ENCODE data around the gene BOD1.
A peak's percentile ranks its signal among the peaks of the same experiment; 100 is the strongest.

Gene BOD1

DNA sequence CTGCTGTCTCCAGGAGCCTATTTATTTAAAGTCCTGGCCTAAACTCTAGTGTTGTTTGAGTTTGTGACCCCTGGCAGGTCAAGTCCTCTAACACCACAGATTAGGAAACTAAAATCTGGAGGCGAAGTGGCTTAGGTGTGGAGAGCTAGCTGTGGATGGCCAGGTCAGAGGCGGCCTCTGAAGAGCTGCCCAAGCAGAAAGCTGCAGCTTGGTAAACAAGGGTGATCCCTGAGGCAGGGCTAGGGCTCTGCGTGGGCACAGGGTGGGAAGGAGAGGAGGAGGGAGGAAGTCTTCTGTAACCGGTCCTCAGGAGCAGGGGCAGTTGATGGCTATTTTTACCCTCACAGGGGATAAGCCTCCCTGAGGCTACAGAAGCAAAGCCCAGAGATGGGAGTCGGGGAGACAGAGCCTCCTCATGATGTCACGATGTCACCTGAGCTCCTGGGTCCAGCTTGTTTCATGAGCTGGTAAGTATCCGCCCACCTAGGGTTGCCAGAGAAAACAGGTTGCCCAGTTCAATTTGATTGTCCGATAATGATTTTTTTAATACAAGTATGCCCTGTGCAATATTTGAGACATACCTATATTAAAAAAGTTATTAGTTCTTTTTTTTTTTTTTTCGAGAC lies 25.9 kb upstream of the BOD1 start:
- intact Hi-C loops (cut with DNase I), result no loop called here
- DNase-seq, result no peak

DNA sequence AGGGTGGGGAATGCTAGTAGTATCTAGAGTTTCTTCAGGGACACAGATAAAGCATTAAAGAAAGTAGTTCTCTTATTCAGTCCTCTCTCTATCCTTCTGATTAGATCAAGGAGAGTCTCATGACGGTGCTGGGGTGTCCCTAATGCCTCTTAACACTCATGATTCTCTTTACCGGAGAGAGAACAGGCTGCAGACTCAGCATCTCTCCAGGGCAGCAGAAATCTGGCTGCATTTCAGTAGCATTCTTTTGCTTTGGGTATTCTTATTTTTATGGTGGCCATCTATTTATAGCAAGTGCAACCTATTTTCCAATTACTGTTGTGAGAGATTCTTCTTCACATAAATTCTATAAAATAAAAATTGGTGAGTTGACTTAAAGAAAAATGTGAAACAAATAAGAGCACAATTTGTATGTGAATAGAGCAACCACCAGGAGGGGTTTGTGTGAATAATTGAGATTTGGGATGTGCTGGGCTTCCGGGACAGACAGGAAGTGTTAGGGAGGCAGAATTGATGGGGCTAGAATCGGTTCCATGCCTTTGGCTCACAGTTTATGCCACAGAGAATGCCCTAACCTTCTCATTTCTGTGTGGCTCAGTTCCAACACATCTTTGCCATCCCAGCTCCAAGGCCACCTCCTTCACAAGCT lies 23.8 kb upstream of the BOD1 start:
- intact Hi-C loops (cut with DNase I), result no loop called here
- DNase-seq, result no peak

DNA sequence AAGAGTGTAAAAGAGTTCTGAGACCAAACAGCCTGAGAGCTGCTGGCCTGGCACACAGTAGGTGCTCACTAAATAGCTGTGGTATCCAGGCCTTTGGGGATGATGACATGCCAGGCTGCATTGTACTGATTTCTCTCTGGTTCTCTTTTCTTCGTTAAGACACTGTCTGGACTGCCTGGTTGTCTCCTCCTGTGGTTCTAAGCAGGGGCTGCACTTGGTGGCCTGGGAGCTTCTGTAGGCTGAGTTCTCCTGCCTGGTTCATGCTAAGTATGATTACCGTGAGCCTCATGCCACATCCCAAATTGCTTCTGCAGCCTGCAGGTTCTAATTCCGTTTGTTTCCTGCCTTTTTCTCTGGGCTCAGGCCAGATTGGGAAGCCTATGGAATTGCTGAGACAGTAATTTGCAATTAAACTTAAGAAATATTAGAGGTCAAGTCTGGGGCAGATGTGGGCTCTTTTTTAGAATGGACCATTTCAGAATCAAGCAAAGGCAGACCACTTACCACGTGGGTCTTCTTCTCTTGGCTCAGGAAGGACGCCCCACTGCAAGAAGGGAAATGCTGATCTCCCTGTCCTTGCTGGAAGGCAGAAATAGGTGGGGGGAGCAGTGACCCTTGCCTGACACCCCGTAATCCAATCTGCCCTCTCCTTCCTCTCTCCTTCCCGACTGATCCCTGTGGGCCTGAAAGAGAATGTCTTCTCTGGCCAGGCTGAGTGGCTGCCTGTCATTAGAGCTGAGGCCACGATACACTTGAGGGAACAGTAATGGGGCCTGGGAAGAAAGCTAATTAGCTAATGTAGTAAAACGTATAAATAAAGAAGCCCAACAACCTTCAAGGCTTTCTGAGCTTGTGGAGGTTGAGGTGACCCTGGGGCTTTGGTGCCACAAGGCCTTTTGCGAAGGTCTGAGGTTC lies 21.9 kb upstream of the BOD1 start:
- intact Hi-C loops (cut with DNase I), result loop anchor here (10.0 kb wide), 1 partner anchor 126 kb away; no protein-coding TSS in a partner anchor
- no peak for DNase-seq

DNA sequence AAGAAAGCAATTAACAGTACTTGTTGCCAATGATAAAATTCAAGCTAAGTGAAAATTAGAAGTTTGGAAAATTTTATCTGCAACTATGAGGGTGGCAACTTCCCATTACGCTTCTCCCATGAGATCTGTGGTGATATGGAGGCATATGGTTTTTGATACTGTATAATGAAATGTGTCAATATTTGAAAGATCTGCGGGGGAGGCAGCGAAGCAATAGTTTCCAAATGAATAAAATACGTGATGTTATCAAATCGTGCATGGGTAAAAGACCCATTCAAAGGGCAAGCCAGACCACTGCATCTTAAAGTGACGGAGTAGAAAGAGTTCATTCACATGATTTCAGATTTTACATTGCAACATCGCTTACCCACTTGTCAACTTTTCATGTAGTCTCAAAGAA lies 20.9 kb upstream of the BOD1 start:
- intact Hi-C loops (cut with DNase I), result loop anchor here (10.0 kb wide), 1 partner anchor 127 kb away; no protein-coding TSS in a partner anchor
- DNase-seq, result no peak

DNA sequence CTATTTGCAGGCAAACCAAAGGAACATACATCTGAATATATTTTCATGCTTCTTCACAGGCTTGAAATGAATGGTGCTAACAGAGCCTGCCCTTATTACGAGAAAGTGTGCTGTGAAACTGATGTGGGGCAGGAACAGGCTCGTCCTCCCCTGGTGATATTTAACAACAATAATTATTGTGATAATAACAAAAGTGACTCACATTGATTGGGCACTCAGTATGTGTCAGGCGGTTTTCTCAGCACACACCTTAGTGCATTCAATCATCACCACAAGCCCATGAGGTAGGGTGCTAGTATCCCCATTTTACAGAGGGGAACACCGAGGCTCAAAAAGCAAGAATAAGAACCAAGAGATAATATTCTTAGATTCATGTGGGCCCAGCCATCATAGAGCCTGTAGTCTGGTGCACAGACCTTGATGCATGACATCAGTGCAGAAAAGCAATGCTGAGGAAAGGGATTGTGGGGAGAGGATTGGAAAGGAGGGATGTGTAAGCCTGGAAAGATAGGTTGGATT lies 18.1 kb upstream of the BOD1 start:
- no peak for DNase-seq
- intact Hi-C loops (cut with DNase I), result loop anchor here (10.0 kb wide), 1 partner anchor 130 kb away; no protein-coding TSS in a partner anchor

DNA sequence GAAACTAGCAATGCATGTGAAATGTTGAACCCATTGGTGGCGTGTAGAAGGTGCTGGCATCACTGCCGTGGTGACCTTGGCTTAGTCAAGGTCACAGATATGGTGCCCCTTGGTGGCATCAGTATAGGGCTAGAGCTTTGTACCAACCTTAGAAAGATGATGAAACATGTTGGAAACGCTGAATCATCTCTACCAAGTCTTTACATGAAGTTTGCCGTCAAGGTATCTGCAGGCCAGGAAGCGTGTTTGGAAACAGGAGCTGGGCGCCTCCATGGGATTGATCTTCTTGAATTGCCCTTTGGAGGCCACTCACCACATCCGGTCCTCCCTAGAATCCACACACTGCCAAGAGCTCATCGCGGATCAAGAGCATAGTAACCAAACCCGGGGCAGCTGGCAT lies 16.9 kb upstream of the BOD1 start:
- DNase-seq, result no peak
- intact Hi-C loops (cut with DNase I), result loop anchor here (10.0 kb wide), 1 partner anchor 131 kb away; no protein-coding TSS in a partner anchor

DNA sequence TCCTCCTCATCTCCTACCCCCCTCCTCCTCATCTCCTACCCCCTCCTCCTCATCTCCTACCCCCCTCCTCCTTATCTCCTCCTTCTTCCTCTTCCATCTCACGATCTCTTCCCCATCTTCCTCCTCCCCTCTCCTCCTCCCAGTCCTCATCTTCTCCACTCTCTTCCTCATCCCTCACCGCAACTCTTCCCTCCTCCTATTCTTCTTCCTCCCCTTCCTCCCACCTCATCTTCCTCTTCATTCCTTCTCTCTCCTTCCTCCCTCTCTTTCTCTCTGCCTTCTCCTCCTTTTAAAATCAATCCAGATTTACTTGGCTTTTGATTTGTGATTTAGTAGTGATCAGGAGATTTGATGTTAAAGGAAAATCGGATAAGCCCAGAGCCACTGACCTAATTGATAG lies 15.0 kb upstream of the BOD1 start:
- intact Hi-C loops (cut with DNase I), result loop anchor here (10.0 kb wide), 1 partner anchor 133 kb away; no protein-coding TSS in a partner anchor
- no peak for DNase-seq

DNA sequence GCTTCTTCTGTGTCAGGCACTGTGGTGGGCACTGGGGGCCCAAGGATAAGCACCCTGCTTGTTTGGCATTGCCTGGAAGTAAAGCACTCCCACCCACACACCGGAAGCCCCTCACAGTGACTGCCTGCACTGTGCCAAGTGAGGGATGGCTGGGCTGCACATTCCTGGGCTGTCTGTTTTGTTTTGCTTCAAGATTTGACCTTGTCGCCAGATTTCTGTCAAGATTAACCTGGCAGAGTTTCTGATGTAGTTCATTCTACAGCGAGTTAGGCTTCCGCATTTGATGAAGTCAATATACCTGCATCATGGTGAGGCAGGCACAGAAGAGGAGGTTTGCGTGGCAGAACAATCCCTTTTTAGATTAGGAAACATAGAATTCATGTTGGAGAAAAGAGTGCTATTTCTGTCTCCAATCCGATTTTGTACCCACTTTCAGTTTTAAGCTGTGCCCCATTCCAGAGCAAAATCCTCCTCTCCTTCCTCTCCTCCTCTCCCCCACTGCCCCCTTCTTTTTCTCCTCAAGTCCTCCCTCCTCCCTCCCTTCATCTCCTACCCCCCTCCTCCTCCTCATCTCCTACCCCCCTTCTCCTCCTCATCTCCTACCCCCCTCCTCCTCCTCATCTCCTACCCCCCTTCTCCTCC lies 14.4 kb upstream of the BOD1 start:
- intact Hi-C loops (cut with DNase I), result loop anchor here (10.0 kb wide), 1 partner anchor 134 kb away; no protein-coding TSS in a partner anchor
- no peak for DNase-seq

DNA sequence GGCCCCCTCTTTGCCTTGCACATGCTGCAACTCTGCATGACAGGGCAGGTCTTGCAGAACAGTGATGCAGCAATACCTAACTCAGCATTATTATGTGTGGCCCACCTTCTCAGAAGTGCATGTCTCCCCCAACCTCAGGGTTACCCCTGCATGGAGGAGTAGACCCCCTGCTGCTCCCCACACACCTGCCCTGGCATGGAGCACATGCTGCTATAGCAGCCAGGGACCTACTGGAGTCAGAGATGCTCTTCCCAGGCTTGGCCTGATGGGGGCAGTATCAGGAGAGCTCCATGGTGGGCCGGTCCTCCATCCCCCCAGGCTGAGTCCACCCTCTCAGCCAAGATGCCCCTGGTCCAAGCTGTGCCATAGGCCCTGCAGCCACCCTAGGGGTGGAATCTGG lies 13.2 kb upstream of the BOD1 start:
- intact Hi-C loops (cut with DNase I), result loop anchor here (10.0 kb wide), 1 partner anchor 135 kb away; no protein-coding TSS in a partner anchor
- DNase-seq, result no peak

DNA sequence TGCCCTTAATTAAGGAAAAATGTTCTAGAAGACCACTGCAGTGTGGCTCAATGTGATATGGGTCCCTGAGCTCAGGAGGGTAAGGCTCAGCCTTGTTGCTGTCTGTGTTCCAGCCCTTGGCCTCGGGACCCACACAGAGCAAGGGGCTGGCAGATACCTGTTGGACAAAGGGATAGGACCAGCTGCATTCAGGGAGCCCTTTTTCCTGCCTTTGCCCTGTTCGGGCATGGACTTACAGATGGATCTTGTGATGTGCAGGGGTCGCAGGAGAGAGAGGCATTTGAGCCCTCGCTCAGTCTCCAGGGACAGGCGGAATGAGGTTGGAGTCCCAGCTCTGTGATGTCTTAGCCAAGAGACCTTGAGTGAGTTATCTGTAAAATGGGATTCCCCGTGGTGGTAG lies 12.1 kb upstream of the BOD1 start:
- intact Hi-C loops (cut with DNase I), result no loop called here
- DNase-seq, result no peak

DNA sequence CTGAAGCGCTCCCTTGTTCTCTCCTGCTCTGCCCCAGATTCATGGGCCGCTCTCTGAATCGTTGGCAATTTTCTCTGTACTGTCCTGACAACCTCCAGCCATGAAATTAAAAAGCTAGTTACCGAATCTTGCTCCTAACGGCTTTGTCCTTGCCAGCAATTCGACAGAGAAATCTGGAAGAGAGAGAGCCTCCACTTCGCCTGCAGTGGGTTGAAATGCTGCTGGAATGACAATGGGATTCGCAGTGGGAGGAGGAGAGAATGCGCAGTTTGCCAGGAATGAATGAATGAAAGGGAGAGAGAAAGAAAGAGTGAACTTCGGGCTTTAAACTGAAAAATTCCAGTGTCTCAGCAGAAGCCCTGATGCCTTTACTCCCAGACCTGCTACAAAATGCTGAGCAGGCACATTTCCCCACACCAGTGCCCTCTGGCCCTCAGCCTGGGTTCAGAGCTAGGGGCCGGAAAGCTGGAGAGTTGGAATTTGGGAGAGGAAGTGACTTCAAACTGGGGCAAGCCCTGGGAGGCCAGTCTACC lies 11.5 kb upstream of the BOD1 start:
- peak in 7 of 10 donors; percentile 41 to 86 (median 45) for DNase-seq
- intact Hi-C loops (cut with DNase I), result loop anchor here (2.0 kb wide), 1 partner anchor 43 kb away; no protein-coding TSS in a partner anchor

DNA sequence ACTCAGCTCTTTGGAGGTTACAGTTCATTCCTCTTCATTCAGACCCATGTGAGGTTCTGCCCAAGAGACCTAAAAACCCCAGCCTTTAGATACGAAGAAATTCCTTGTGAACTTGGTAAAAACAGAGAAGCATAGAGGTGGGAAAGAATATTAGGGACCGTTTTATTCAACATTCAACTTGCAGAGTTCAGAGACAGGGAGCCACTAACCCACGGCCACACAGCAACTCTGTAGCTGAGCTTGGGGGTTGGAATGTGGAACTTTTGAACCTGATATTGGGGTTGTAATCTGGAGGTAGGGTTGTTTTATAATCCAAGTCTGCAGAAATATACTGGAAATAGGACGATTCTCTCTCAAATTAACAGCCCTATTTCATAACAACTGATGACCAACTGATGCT lies 10.8 kb upstream of the BOD1 start:
- intact Hi-C loops (cut with DNase I), result loop anchor here (2.0 kb wide), 1 partner anchor 44 kb away; no protein-coding TSS in a partner anchor
- no peak for DNase-seq

DNA sequence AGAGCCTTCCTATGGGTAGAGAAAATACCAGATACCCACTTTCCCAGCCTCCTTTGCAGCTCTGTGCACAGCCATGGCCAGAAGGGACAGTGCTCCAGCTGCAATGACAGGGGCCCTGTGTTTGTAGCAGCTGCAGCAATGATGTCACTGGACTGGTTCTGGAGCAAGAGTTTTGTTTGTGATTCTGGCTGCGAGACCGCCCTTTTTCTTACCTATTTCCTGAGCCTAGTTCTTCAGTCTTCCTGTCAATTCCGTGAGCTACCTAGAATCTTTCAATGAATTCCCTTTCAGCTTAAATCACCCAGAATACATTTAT lies 10.0 kb upstream of the BOD1 start:
- intact Hi-C loops (cut with DNase I), result loop anchor here (2.0 kb wide), 1 partner anchor 44 kb away; no protein-coding TSS in a partner anchor
- DNase-seq, result peak in 6 of 10 donors; percentile 42 to 95 (median 65)

DNA sequence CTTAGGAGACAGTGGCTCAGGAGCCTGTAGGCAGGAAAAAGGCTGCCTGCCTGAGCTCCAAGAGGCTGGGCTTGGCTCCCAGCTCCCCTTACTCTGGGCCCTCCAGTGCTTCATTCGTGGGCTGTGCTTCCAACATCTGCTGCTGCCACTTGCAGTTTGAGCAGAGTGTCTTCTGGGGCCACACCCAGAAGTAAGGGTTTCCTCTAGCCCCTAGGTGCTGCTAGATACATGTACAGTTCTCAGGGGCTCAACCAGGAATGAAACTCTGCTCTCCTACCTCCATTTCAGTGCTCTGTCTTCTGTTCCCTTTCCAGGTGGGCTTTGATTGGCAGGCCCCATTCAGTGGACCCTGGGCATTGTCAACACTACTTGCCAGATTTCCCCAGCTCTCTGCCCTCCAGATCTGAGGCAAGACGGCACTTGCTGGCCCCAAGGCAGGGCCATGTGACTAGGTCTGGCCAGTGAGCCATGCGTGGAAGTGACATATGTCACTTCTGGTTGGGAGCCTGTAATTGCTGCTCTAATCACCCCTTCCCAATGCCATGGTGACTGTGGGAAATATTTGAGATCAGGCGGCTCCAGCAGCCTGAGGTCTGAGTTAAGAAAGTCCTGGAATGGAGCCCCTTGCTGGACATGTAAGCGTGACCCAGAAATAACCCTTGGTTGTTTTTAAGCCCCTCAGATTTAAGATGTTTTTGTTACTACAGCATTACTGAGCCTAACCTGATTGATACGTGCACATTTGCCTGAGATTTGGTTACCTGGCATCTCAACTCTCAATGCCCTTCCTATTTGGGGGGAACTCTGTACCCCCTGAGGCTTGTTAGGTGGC lies 9.4 kb upstream of the BOD1 start:
- intact Hi-C loops (cut with DNase I), result loop anchor here (2.0 kb wide), 1 partner anchor 45 kb away; no protein-coding TSS in a partner anchor
- DNase-seq, result no peak

DNA sequence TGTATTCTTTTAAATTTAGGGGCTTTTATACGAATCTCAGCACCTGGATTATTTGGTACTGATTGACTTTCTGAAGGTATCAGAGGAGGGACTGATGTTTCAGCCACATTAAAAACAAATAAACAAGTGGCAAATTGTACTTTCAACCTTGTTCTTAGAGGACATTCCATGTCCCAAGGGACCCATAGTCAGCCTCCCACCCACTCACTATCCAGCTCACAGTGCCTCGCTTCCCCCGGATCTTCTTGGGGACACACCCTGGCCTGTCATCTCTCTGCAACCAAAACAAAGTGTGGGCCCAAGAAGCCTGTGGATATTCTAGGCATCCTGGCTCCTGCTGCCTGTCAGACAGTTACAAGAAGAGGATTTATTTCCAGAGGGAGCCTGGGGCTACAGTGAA lies 8.8 kb upstream of the BOD1 start:
- intact Hi-C loops (cut with DNase I), result no loop called here
- no peak for DNase-seq

DNA sequence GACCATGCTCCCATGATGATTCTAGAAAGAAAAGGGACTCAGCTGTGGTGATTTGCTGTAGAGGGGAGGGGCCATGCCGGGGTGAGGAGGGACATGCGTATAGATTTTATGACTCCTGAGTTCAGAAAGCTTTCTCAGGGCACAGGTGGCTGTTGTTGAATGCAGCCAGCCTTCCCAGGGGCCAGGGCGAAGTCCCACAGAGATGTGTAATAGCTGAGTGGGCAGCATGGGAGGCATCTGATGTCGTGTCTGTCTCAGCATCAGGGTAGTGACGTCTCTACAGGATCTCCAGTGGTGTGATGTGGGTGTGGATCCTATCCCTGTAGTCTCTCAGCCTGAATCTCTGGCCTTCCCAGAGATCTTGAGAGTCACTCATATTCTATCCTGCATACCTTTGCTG lies 7.8 kb upstream of the BOD1 start:
- no peak for DNase-seq
- intact Hi-C loops (cut with DNase I), result no loop called here

DNA sequence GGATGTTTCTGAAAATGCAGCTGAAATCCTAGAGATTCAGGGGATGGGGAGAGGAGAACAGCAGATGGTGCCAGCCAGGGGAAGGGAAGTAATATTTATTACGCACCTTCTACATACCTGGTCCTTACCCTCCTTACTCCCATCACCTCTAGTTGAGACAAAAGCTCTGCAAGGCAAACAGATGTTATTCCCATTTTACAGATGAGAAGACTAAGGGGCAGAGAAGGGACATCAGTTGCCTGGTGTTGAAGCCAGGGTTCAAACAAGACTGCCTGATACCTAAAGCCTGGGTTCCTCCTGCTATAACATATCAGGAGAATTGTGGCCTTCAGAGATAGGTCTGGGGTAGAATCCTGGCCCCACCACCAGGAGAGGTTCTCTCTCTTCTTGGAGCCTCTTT lies 7.3 kb upstream of the BOD1 start:
- no peak for DNase-seq
- intact Hi-C loops (cut with DNase I), result no loop called here

DNA sequence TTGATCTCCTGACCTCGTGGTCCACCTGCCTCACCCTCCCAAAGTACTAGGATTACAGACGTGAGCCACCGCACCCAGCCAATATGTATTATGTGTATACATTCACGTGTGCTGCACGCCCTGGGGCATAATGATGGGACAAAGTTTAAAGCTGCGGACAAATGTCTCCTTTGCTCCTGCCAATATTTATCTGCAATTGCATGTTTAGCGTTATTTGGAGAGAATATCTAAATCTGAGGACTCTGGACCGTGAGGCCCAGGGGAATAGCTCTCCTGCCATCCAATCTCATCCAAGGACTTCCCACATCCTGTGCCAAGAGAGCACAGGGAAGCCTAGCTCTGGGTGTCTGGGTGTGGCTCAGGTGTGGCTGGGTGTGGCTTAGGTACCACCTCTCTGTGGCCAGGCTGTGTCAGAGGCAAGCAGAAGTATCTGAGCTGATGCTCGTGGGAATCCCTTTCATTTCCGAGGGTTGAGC lies 6.9 kb upstream of the BOD1 start:
- intact Hi-C loops (cut with DNase I), result no loop called here

More for the DNA sequence above, 6.9 kb upstream of the BOD1 start:
- DNase-seq, result no peak

All from posterior cingulate gyrus (tissue), 11 donors.